NCI-H774 (cell line): ENCODE data around the gene MCEE.
"Not testable (repeated sequence)": the region's sequence is repeated elsewhere in the genome, so short reads cannot be mapped to it uniquely, and the experiment has no call there.

Experiments
- DNase-seq: peaks from one replicate; lab custom pipeline; 2025; lab: John Stamatoyannopoulos, UW

Gene MCEE

GRCh38 chr2:71126957-71127356 lies 3.1 kb downstream of the MCEE start:
- no peak for DNase-seq

GRCh38 chr2:71125506-71126294 lies 4.3 kb downstream of the MCEE start:
- no peak for DNase-seq

GRCh38 chr2:71122387-71123298 lies 7.4 kb downstream of the MCEE start:
- no peak for DNase-seq

- no peak for DNase-seq
These were observed 8.6 kb downstream of the MCEE start for GRCh38 chr2:71121479-71121878.

- no peak for DNase-seq
These were observed 9.8 kb downstream of the MCEE start for GRCh38 chr2:71120195-71120594.

- no peak for DNase-seq
These were observed 13.0 kb downstream of the MCEE start for GRCh38 chr2:71117063-71117462.

- no peak for DNase-seq
These were observed 16.2 kb downstream of the MCEE start for GRCh38 chr2:71113843-71114242.

- DNase-seq = no peak
These were observed 21.9 kb downstream of the MCEE start for GRCh38 chr2:71108091-71108490.

GRCh38 chr2:71106463-71106862 lies 23.6 kb downstream of the MCEE start:
- not testable (repeated sequence) for DNase-seq

GRCh38 chr2:71103809-71104208 lies 26.2 kb downstream of the MCEE start:
- DNase-seq = no peak

- no peak for DNase-seq
These were observed 26.9 kb downstream of the MCEE start for GRCh38 chr2:71102981-71103681.

- no peak for DNase-seq
These were observed 28.4 kb downstream of the MCEE start for GRCh38 chr2:71101656-71102055.

GRCh38 chr2:71100195-71100964 lies 29.6 kb downstream of the MCEE start:
- DNase-seq = peak; percentile 35

GRCh38 chr2:71092491-71093260 lies 37.4 kb downstream of the MCEE start:
- DNase-seq = not testable (repeated sequence)

- DNase-seq = not testable (repeated sequence)
These were observed 38.2 kb downstream of the MCEE start for GRCh38 chr2:71091808-71092207.

GRCh38 chr2:71089475-71089874 lies 40.6 kb downstream of the MCEE start:
- DNase-seq = not testable (repeated sequence)

- not testable (repeated sequence) for DNase-seq
These were observed 44.6 kb downstream of the MCEE start for GRCh38 chr2:71085325-71086003.

- DNase-seq = not testable (repeated sequence)
These were observed 46.2 kb downstream of the MCEE start for GRCh38 chr2:71083752-71084312.

GRCh38 chr2:71083297-71083696 lies 46.7 kb downstream of the MCEE start:
- not testable (repeated sequence) for DNase-seq
